ENCODE data around the gene NSDHL.

- TF ChIP-seq CREB1 (CRISPR knock-in tag; IDR thresholded peaks at IDR 0.05; ENCODE audit: low read depth): no peak
- TF ChIP-seq CTCF (conservative IDR thresholded peaks at IDR 0.05; ENCODE audit: low read depth in 2 of 2): no peak
- no peak for TF ChIP-seq REST (IDR thresholded peaks at IDR 0.05; ENCODE audit: unreplicated experiment)
- no peak for TF ChIP-seq POLR2AphosphoS5 (IDR thresholded peaks at IDR 0.05; ENCODE audit: low read depth)
- no peak for TF ChIP-seq STAT1 (IDR thresholded peaks at IDR 0.05; ENCODE audit: unreplicated experiment)
- no peak for TF ChIP-seq EZH2phosphoT487 (IDR thresholded peaks at IDR 0.05; ENCODE audit: unreplicated experiment)
- TF ChIP-seq EZH2 (IDR thresholded peaks at IDR 0.05; ENCODE audit: low read depth, unreplicated experiment): no peak
- TF ChIP-seq ZNF462 (CRISPR knock-in tag; IDR thresholded peaks at IDR 0.05): no peak
- TF ChIP-seq ETS1 (IDR thresholded peaks at IDR 0.05): no peak
Observed at GRCh38 chrX:152842772-152843338, 12.0 kb downstream of the NSDHL start.
